Aorta (tissue), 5 donors: ENCODE data around the gene PDE3A. TPM values are rescaled to one million over a fixed set of nuclear protein-coding genes. Genes with fewer than 3 reads are reported as not detected.

Experiments used
- ATAC-seq: fragments of 200-7000 bp; cut with Tn5 transposase; one replicate; pipeline ENCODE4 v1.9.1; 2022; ENCODE audit warnings: moderate library complexity; ENCODE audit not compliant: low FRiP score
- DNase-seq, 2 donors: peaks; one replicate each; pipeline ENCODE4 v3.0.0-alpha.2; 2020
- H3K27ac ChIP-seq, 2 donors: one replicate each; pipeline ENCODE4 v1.5.1; 2013; ENCODE audit warnings: low read length in 2 of 2, mild to moderate bottlenecking in 2 of 2, moderate library complexity in 2 of 2, control low read depth in 1 of 2, inconsistent platforms in 1 of 2, low read depth in 1 of 2
- H3K27me3 ChIP-seq, 2 donors: one replicate each; pipeline ENCODE4 v1.6.1; 2013; ENCODE audit warnings: control low read depth in 1 of 2, low read length in 1 of 2, mild to moderate bottlenecking in 1 of 2, moderate library complexity in 1 of 2; ENCODE audit not compliant: insufficient read depth in 2 of 2, control insufficient read depth in 1 of 2
- H3K36me3 ChIP-seq, 2 donors: one replicate each; pipeline ENCODE4 v1.6.1; 2013; ENCODE audit warnings: control low read depth in 1 of 2, low read length in 1 of 2, mild to moderate bottlenecking in 1 of 2; ENCODE audit not compliant: insufficient read depth in 2 of 2, control insufficient read depth in 1 of 2
- H3K4me1 ChIP-seq, 2 donors: one replicate each; pipeline ENCODE4 v1.6.1; 2013; ENCODE audit warnings: low read length in 2 of 2, control low read depth in 1 of 2, mild to moderate bottlenecking in 1 of 2, moderate library complexity in 1 of 2; ENCODE audit not compliant: insufficient read depth in 2 of 2, control insufficient read depth in 1 of 2
- H3K4me3 ChIP-seq, 2 donors: one replicate each; pipeline ENCODE4 v1.5.1; 2013; ENCODE audit warnings: low read length in 2 of 2, control low read depth in 1 of 2, mild to moderate bottlenecking in 1 of 2
- H3K9me3 ChIP-seq: one replicate; pipeline ENCODE4 v1.6.1; 2013; ENCODE audit warnings: mild to moderate bottlenecking, low read length; ENCODE audit not compliant: control insufficient read depth
- WGBS, 2 donors: extraction: QIAGEN DNeasy Blood & Tissue Kit; methylation state at CpG; one replicate each; pipeline ENCODE4 v1.1.7; 2013; 5-methylcytosine and 5-hydroxymethylcytosine counted together
- intact Hi-C, 2 donors: fragments of 100-400 bp; cut with DNase I; formaldehyde crosslinking; loops; one replicate each; pipeline versions ENCODE4 v1.14.2 to v1.15.0; 2022
- polyA plus RNA-seq, 2 donors: library from polyadenylated mRNA; stranded (reverse); fragments of 200-250 nt; gene quantifications; one replicate each; pipeline ENCODE4 v1.2.3, GENCODE V29; 2013
- total RNA-seq, 2 donors: library from RNA; stranded (reverse); fragmentation: NEBNext Ultra II Directional; extraction: Animal tissue kit (Norgen Biotek cat#: 25700); gene quantifications; one replicate each; pipeline ENCODE4 v1.2.1, GENCODE V29; 2021
- donor health status: healthy with polysubstance abuse.
- donor health status: Bipolar disorder and iron deficiency.
- donor health status: DM: no; HTN: no; CAD: no.
- donor health status: DM: no; HTN: no; CAD: no.
- donor health status: DM: yes; HTN: yes; CAD: no.

PDE3A gene
- total and polyA plus RNA-seq, 4 donors: 7.4 to 99.3 (median 62.4) TPM

- Histone ChIP-seq H3K4me1 (peaks cover 1 to 11% of the 10 kb centered on the region in 2 donors), H3K9me3 (no peaks in the 10 kb centered on the region), H3K27me3 (no peaks in the 10 kb centered on the region), H3K36me3 (no peaks in the 10 kb centered on the region), H3K27ac (no peak overlapping the region), H3K4me3 (no peak overlapping the region)
- intact Hi-C loops: no loop called here
- DNase-seq (no peak), ATAC-seq (peak; percentile 73)
- WGBS, 2 donors: 74 to 78% methylated on average over 1 of the region's 1 CpG
Observed at GRCh38 chr12:20439626-20440025, 71.3 kb downstream of the PDE3A start.

- H3K9me3 ChIP-seq: no peaks in the 10 kb centered on the region
- ATAC-seq: peak; percentile 51
- no peak overlapping the region for H3K27ac ChIP-seq
- H3K4me1 ChIP-seq: peaks cover 6 to 15% of the 10 kb centered on the region in 2 donors
- H3K36me3 ChIP-seq: no peaks in the 10 kb centered on the region
- intact Hi-C loops: no loop called here
- 27 to 37% methylated on average over 1 of the region's 1 CpG for WGBS, 2 donors
- H3K27me3 ChIP-seq: no peaks in the 10 kb centered on the region
- H3K4me3 ChIP-seq: no peak overlapping the region
- DNase-seq: no peak
Observed at GRCh38 chr12:20440408-20440807, 72.1 kb downstream of the PDE3A start.

- H3K36me3 ChIP-seq: no peaks in the 10 kb centered on the region
- peaks cover 8 to 22% of the 10 kb centered on the region in 2 donors for H3K4me1 ChIP-seq
- H3K4me3 ChIP-seq: no peak overlapping the region
- no peak overlapping the region for H3K27ac ChIP-seq
- no peak for ATAC-seq
- intact Hi-C loops: no loop called here
- DNase-seq: no peak
- no peaks in the 10 kb centered on the region for H3K27me3 ChIP-seq
- no peaks in the 10 kb centered on the region for H3K9me3 ChIP-seq
- WGBS, 2 donors: 76 to 85% methylated on average over 6 of the region's 6 CpGs
Observed at GRCh38 chr12:20442322-20442721, 74.0 kb downstream of the PDE3A start.

- H3K4me1 ChIP-seq: peaks cover 8 to 19% of the 10 kb centered on the region in 2 donors
- no peak overlapping the region for H3K27ac ChIP-seq
- H3K36me3 ChIP-seq: no peaks in the 10 kb centered on the region
- ATAC-seq: no peak
- H3K27me3 ChIP-seq: no peaks in the 10 kb centered on the region
- intact Hi-C loops: no loop called here
- DNase-seq: no peak
- H3K4me3 ChIP-seq: no peak overlapping the region
- 79 to 83% methylated on average over 3 of the region's 3 CpGs for WGBS, 2 donors
- no peaks in the 10 kb centered on the region for H3K9me3 ChIP-seq
Observed at GRCh38 chr12:20443255-20443654, 74.9 kb downstream of the PDE3A start.

GRCh38 chr12:20443792-20444191, 75.5 kb downstream of the PDE3A start:
- Histone ChIP-seq H3K27ac (no peak overlapping the region), H3K9me3 (no peaks in the 10 kb centered on the region), H3K4me1 (peaks cover 8 to 19% of the 10 kb centered on the region in 2 donors), H3K36me3 (no peaks in the 10 kb centered on the region), H3K27me3 (no peaks in the 10 kb centered on the region), H3K4me3 (no peak overlapping the region)
- 51 to 61% methylated on average over 2 of the region's 2 CpGs for WGBS, 2 donors
- DNase-seq (no peak), ATAC-seq (no peak)
- intact Hi-C loops: no loop called here

GRCh38 chr12:20444595-20445170, 76.3 kb downstream of the PDE3A start:
- 18 to 31% methylated on average over 6 of the region's 6 CpGs for WGBS, 2 donors
- no peak for ATAC-seq
- Histone ChIP-seq H3K9me3 (no peaks in the 10 kb centered on the region), H3K27ac (peak overlapping the region in 1 of 2 donors; percentile 10), H3K36me3 (no peaks in the 10 kb centered on the region), H3K4me1 (peaks cover 8 to 19% of the 10 kb centered on the region in 2 donors), H3K4me3 (no peak overlapping the region), H3K27me3 (no peaks in the 10 kb centered on the region)
- no peak for DNase-seq
- intact Hi-C loops: no loop called here

GRCh38 chr12:20445687-20446086, 77.3 kb downstream of the PDE3A start:
- Histone ChIP-seq H3K27me3 (no peaks in the 10 kb centered on the region), H3K27ac (peak overlapping the region; percentile 17 to 28), H3K4me1 (peaks cover 8 to 19% of the 10 kb centered on the region in 2 donors), H3K9me3 (no peaks in the 10 kb centered on the region), H3K36me3 (no peaks in the 10 kb centered on the region), H3K4me3 (peak overlapping the region in 1 of 2 donors; percentile 10)
- ATAC-seq (peak; percentile 55), DNase-seq (no peak)
- 14 to 18% methylated on average over 4 of the region's 4 CpGs for WGBS, 2 donors
- intact Hi-C loops: no loop called here

GRCh38 chr12:20446836-20447235, 78.5 kb downstream of the PDE3A start:
- intact Hi-C loops: no loop called here
- no peak overlapping the region for H3K4me3 ChIP-seq
- DNase-seq (no peak), ATAC-seq (no peak)
- no peaks in the 10 kb centered on the region for H3K9me3 ChIP-seq
- H3K36me3 ChIP-seq: no peaks in the 10 kb centered on the region
- H3K27me3 ChIP-seq: no peaks in the 10 kb centered on the region
- H3K4me1 ChIP-seq: peaks cover 8 to 16% of the 10 kb centered on the region in 2 donors
- H3K27ac ChIP-seq: peak overlapping the region in 1 of 2 donors; percentile 25
- WGBS, 2 donors: 64 to 75% methylated on average over 3 of the region's 3 CpGs

- Histone ChIP-seq H3K36me3 (no peaks in the 10 kb centered on the region), H3K27ac (no peak overlapping the region), H3K4me3 (no peak overlapping the region), H3K27me3 (no peaks in the 10 kb centered on the region), H3K9me3 (no peaks in the 10 kb centered on the region), H3K4me1 (peaks cover 7 to 15% of the 10 kb centered on the region in 2 donors)
- ATAC-seq (no peak), DNase-seq (no peak)
- intact Hi-C loops: no loop called here
- 64 to 76% methylated on average over 2 of the region's 2 CpGs for WGBS, 2 donors
Observed at GRCh38 chr12:20448781-20449180, 80.4 kb downstream of the PDE3A start.
